GM20000 (cell line): ENCODE results near the gene TLNRD1.

Source experiments
- DNase-seq: peaks from one replicate; pipeline ENCODE4 v3.0.0; 2012; ENCODE audit warnings: low spot score
- TF ChIP-seq, protein P1 (sequence below): IDR thresholded peaks from 2 replicates; pipeline ENCODE4 v1.5.1; 2012; ENCODE audit warnings: mild to moderate bottlenecking, control low read depth; ENCODE audit errors: extremely low read depth, missing control alignments

The TLNRD1 gene

GRCh38 chr15:80970658-80971057, 30.1 kb upstream of the TLNRD1 start:
- TF ChIP-seq, protein P1, sequence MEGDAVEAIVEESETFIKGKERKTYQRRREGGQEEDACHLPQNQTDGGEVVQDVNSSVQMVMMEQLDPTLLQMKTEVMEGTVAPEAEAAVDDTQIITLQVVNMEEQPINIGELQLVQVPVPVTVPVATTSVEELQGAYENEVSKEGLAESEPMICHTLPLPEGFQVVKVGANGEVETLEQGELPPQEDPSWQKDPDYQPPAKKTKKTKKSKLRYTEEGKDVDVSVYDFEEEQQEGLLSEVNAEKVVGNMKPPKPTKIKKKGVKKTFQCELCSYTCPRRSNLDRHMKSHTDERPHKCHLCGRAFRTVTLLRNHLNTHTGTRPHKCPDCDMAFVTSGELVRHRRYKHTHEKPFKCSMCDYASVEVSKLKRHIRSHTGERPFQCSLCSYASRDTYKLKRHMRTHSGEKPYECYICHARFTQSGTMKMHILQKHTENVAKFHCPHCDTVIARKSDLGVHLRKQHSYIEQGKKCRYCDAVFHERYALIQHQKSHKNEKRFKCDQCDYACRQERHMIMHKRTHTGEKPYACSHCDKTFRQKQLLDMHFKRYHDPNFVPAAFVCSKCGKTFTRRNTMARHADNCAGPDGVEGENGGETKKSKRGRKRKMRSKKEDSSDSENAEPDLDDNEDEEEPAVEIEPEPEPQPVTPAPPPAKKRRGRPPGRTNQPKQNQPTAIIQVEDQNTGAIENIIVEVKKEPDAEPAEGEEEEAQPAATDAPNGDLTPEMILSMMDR: no peak
- no peak for DNase-seq

- TF ChIP-seq, protein P1: no peak
- no peak for DNase-seq
Observed at GRCh38 chr15:80971143-80971542, 29.6 kb upstream of the TLNRD1 start.

- TF ChIP-seq, protein P1: no peak
- no peak for DNase-seq
Observed at GRCh38 chr15:80972276-80972675, 28.4 kb upstream of the TLNRD1 start.

DNA sequence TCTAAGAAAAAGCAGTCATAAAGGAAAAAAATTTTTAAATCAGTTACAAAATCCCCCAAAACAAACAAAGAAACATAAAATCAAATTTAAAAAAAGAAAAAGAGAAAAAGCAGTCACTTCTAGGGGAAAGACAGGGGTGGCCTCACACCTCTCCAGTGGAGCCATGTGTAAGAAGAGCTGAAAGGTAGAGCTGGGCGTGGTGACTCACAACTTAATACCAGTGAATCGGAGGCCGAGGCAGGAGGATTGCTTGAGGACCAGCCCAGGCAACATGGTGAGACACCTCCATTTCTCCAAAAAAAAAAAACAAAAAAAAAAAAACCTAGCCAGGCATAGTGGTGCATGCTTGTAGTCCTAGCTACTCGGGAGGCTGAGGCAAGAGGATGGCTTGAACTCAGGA, 25.8 kb upstream of the TLNRD1 start:
- TF ChIP-seq, protein P1: no peak
- no peak for DNase-seq

GRCh38 chr15:80976851-80977250, 23.9 kb upstream of the TLNRD1 start:
- TF ChIP-seq, protein P1: no peak
- no peak for DNase-seq

- DNase-seq: no peak
- TF ChIP-seq, protein P1: peak; percentile 36
Observed at GRCh38 chr15:80977627-80978036, 23.1 kb upstream of the TLNRD1 start.

DNA sequence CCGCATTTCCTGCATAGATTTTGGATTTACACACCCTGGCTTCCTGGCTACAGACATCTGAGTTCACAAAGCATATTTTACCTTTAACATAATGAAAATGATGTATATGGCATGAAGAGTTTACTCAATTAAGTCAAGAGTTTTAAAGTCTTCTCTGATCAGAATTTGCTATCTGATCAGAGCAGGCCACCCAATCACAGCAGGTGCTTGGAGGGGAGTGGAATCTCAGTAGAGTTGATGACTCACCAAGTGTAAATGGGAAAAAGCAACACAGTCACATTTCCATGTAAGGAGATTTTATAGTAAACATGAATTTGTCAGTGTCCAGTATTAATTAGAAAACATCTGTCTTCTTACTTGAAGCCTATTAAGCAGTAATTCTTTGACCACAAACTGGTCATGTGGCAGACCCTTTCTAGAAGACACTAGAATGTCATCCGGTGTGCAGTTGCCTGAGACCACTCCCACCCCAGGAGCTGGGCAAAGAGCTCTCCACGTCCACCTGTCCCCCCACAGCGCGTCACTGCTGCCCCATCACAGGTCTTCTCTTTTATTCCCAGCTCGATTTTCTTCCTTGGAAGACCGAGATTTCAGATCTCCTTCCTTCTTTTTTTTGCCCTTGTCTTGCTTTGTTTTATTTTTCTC, 21.9 kb upstream of the TLNRD1 start:
- TF ChIP-seq, protein P1: no peak
- no peak for DNase-seq
